DOHH2 (cell line): ENCODE measurements around the gene MVD.

ENCODE experiments used
- EZH2phosphoT487 ChIP-seq: fragments of 200-600 bp; sonication (generic); IDR thresholded peaks from 2 replicates; pipeline ENCODE4 v1.6.1; 2017; ENCODE audit warnings: borderline replicate concordance, mild to moderate bottlenecking, antibody characterized with exemption, low read length, moderate library complexity, mixed read lengths
- TF ChIP-seq, protein P1 (sequence below): fragments of 200-600 bp; sonication (generic); IDR thresholded peaks from one replicate; pipeline ENCODE4 v1.5.1; 2014; ENCODE audit warnings: antibody characterized with exemption, mild to moderate bottlenecking, low read depth, low read length; ENCODE audit not compliant: poor library complexity, severe bottlenecking

DNA sequence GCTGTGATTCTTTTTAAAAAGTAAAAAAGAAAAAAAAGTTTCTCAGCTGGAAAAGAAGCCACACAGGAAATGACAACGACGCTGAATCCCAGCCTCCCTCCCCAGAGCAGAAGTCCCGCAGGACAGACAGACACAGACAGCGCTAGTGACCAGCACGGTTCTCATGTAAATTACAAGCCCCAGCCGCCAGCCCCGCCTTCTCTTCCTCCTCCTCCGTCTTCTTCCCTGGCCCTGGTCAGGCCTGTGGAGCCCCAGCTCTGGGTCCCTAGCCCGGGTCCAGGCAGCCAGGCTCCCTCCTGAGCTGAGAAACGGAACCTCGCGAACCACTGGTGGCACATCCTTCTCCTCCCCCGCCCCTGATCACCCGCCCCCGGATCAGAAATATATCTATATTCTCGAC, 31.5 kb downstream of the MVD start:
- no peak for TF ChIP-seq EZH2phosphoT487
- TF ChIP-seq, protein P1, sequence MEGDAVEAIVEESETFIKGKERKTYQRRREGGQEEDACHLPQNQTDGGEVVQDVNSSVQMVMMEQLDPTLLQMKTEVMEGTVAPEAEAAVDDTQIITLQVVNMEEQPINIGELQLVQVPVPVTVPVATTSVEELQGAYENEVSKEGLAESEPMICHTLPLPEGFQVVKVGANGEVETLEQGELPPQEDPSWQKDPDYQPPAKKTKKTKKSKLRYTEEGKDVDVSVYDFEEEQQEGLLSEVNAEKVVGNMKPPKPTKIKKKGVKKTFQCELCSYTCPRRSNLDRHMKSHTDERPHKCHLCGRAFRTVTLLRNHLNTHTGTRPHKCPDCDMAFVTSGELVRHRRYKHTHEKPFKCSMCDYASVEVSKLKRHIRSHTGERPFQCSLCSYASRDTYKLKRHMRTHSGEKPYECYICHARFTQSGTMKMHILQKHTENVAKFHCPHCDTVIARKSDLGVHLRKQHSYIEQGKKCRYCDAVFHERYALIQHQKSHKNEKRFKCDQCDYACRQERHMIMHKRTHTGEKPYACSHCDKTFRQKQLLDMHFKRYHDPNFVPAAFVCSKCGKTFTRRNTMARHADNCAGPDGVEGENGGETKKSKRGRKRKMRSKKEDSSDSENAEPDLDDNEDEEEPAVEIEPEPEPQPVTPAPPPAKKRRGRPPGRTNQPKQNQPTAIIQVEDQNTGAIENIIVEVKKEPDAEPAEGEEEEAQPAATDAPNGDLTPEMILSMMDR, result no peak
